C4-2B (cell line): Measurements from ENCODE around the gene ABI1.

Experiments
- H3K27ac ChIP-seq: fragments of 450-650 bp; 2 replicates; pipeline ENCODE4 v1.5.1; 2017
- CTCF ChIP-seq: fragments of 450-650 bp; conservative IDR thresholded peaks from 2 replicates; pipeline ENCODE4 v1.5.1; 2017; ENCODE audit warnings: mild to moderate bottlenecking
- ZFX ChIP-seq: fragments of 450-650 bp; IDR thresholded peaks from 2 replicates; pipeline ENCODE4 v1.6.1; 2017

The ABI1 gene

GRCh38 chr10:26737730-26738129, 123.0 kb downstream of the ABI1 start:
- TF ChIP-seq ZFX (no peak), CTCF (no peak)
- no peak overlapping the region for H3K27ac ChIP-seq

GRCh38 chr10:26735435-26735834, 125.3 kb downstream of the ABI1 start:
- TF ChIP-seq ZFX (no peak), CTCF (no peak)
- no peak overlapping the region for H3K27ac ChIP-seq

GRCh38 chr10:26733750-26734568, 126.8 kb downstream of the ABI1 start:
- no peak for TF ChIP-seq CTCF
- TF ChIP-seq ZFX: no peak
- H3K27ac ChIP-seq: peak overlapping the region; percentile 51

- TF ChIP-seq ZFX (no peak), CTCF (no peak)
Measured at GRCh38 chr10:26730552-26730951, 130.2 kb downstream of the ABI1 start.

GRCh38 chr10:26729395-26729794, 131.4 kb downstream of the ABI1 start:
- TF ChIP-seq ZFX (no peak), CTCF (no peak)
- no peak overlapping the region for H3K27ac ChIP-seq

More at GRCh38 chr10:26730552-26730951, 130.2 kb downstream of the ABI1 start:
- H3K27ac ChIP-seq: no peak overlapping the region

- no peak overlapping the region for H3K27ac ChIP-seq
- peak; percentile 18 for TF ChIP-seq CTCF
- TF ChIP-seq ZFX: no peak
Measured at GRCh38 chr10:26728957-26729356, 131.8 kb downstream of the ABI1 start.

GRCh38 chr10:26727005-26727404, 133.8 kb downstream of the ABI1 start:
- H3K27ac ChIP-seq: no peak overlapping the region
- TF ChIP-seq CTCF (no peak), ZFX (no peak)
